IPS-18a (cell line): ENCODE measurements around the gene WSB1.

ENCODE experiments used
- H3K27ac ChIP-seq: one replicate; pipeline ENCODE4 v1.5.1; 2013; ENCODE audit warnings: low read length
- H3K27me3 ChIP-seq: one replicate; pipeline ENCODE4 v1.6.1; 2013; ENCODE audit warnings: mild to moderate bottlenecking, low read length; ENCODE audit not compliant: control insufficient read depth, insufficient read depth
- H3K36me3 ChIP-seq: one replicate; pipeline ENCODE4 v1.6.1; 2013; ENCODE audit warnings: low read depth, low read length; ENCODE audit not compliant: control insufficient read depth
- H3K4me1 ChIP-seq: one replicate; pipeline ENCODE4 v1.6.1; 2013; ENCODE audit warnings: low read depth, low read length; ENCODE audit not compliant: control insufficient read depth
- H3K4me3 ChIP-seq: one replicate; pipeline ENCODE4 v1.5.1; 2013; ENCODE audit warnings: low read length
- H3K9ac ChIP-seq: one replicate; pipeline ENCODE4 v1.6.1; 2013; ENCODE audit warnings: mild to moderate bottlenecking, low read length, moderate library complexity
- H3K9me3 ChIP-seq: one replicate; pipeline ENCODE4 v1.6.1; 2013; ENCODE audit warnings: low read depth, low read length; ENCODE audit not compliant: control insufficient read depth

Gene WSB1

GRCh38 chr17:27329146-27329805 lies 35.4 kb downstream of the WSB1 start:
- peaks cover 7% of the 10 kb centered on the region for H3K4me1 ChIP-seq

GRCh38 chr17:27332047-27332393 lies 38.1 kb downstream of the WSB1 start:
- Histone ChIP-seq H3K4me1 (peaks cover 7% of the 10 kb centered on the region), H3K9me3 (no peaks in the 10 kb centered on the region), H3K4me3 (no peak overlapping the region), H3K36me3 (no peaks in the 10 kb centered on the region), H3K9ac (no peak overlapping the region), H3K27ac (no peak overlapping the region), H3K27me3 (no peaks in the 10 kb centered on the region)

More at GRCh38 chr17:27329146-27329805, 35.4 kb downstream of the WSB1 start:
- Histone ChIP-seq H3K9ac (no peak overlapping the region), H3K9me3 (no peaks in the 10 kb centered on the region), H3K27me3 (no peaks in the 10 kb centered on the region), H3K4me3 (no peak overlapping the region), H3K27ac (no peak overlapping the region), H3K36me3 (no peaks in the 10 kb centered on the region)

- Histone ChIP-seq H3K4me1 (peaks cover 11% of the 10 kb centered on the region), H3K27me3 (no peaks in the 10 kb centered on the region), H3K27ac (no peak overlapping the region), H3K9me3 (no peaks in the 10 kb centered on the region), H3K9ac (peak overlapping the region; percentile 62), H3K36me3 (no peaks in the 10 kb centered on the region), H3K4me3 (peak overlapping the region; percentile 64)
Observed at GRCh38 chr17:27332485-27333409, 38.8 kb downstream of the WSB1 start.

- Histone ChIP-seq H3K4me1 (peaks cover 16% of the 10 kb centered on the region), H3K9ac (peak overlapping the region; percentile 62), H3K27me3 (no peaks in the 10 kb centered on the region), H3K27ac (no peak overlapping the region), H3K36me3 (no peaks in the 10 kb centered on the region), H3K9me3 (no peaks in the 10 kb centered on the region), H3K4me3 (peak overlapping the region; percentile 64)
Observed at GRCh38 chr17:27333410-27333980, 39.6 kb downstream of the WSB1 start.

- no peaks in the 10 kb centered on the region for H3K9me3 ChIP-seq
- H3K9ac ChIP-seq, result no peak overlapping the region
- no peak overlapping the region for H3K27ac ChIP-seq
- no peak overlapping the region for H3K4me3 ChIP-seq
- H3K4me1 ChIP-seq, result peaks cover 41% of the 10 kb centered on the region
- H3K27me3 ChIP-seq, result no peaks in the 10 kb centered on the region
- no peaks in the 10 kb centered on the region for H3K36me3 ChIP-seq
Observed at GRCh38 chr17:27336184-27336583, 42.3 kb downstream of the WSB1 start.

- Histone ChIP-seq H3K9ac (no peak overlapping the region), H3K27ac (no peak overlapping the region), H3K36me3 (no peaks in the 10 kb centered on the region)
Observed at GRCh38 chr17:27338536-27338985, 44.6 kb downstream of the WSB1 start.

GRCh38 chr17:27339198-27339835 lies 45.4 kb downstream of the WSB1 start:
- peak overlapping the region; percentile 4 for H3K4me3 ChIP-seq

More at GRCh38 chr17:27338536-27338985, 44.6 kb downstream of the WSB1 start:
- peaks cover 34% of the 10 kb centered on the region for H3K4me1 ChIP-seq
- peak overlapping the region; percentile 4 for H3K4me3 ChIP-seq
- no peaks in the 10 kb centered on the region for H3K27me3 ChIP-seq
- H3K9me3 ChIP-seq, result no peaks in the 10 kb centered on the region

GRCh38 chr17:27339836-27340550 lies 46.1 kb downstream of the WSB1 start:
- Histone ChIP-seq H3K27ac (no peak overlapping the region), H3K4me3 (no peak overlapping the region), H3K27me3 (no peaks in the 10 kb centered on the region), H3K9me3 (no peaks in the 10 kb centered on the region), H3K9ac (no peak overlapping the region), H3K4me1 (peaks cover 47% of the 10 kb centered on the region), H3K36me3 (no peaks in the 10 kb centered on the region)

More at GRCh38 chr17:27339198-27339835, 45.4 kb downstream of the WSB1 start:
- H3K4me1 ChIP-seq, result peaks cover 41% of the 10 kb centered on the region
- no peak overlapping the region for H3K27ac ChIP-seq
- no peaks in the 10 kb centered on the region for H3K36me3 ChIP-seq
- no peaks in the 10 kb centered on the region for H3K27me3 ChIP-seq
- H3K9me3 ChIP-seq, result no peaks in the 10 kb centered on the region
- H3K9ac ChIP-seq, result no peak overlapping the region

GRCh38 chr17:27340575-27340974 lies 46.7 kb downstream of the WSB1 start:
- no peak overlapping the region for H3K4me3 ChIP-seq
- H3K27me3 ChIP-seq, result no peaks in the 10 kb centered on the region
- no peaks in the 10 kb centered on the region for H3K36me3 ChIP-seq
- H3K4me1 ChIP-seq, result peaks cover 47% of the 10 kb centered on the region
- H3K9ac ChIP-seq, result no peak overlapping the region
- H3K9me3 ChIP-seq, result no peaks in the 10 kb centered on the region
- no peak overlapping the region for H3K27ac ChIP-seq

GRCh38 chr17:27341041-27341471 lies 47.1 kb downstream of the WSB1 start:
- Histone ChIP-seq H3K27me3 (no peaks in the 10 kb centered on the region), H3K9me3 (no peaks in the 10 kb centered on the region), H3K4me3 (no peak overlapping the region), H3K4me1 (peaks cover 47% of the 10 kb centered on the region), H3K9ac (no peak overlapping the region), H3K27ac (no peak overlapping the region), H3K36me3 (no peaks in the 10 kb centered on the region)
